Measurements from ENCODE around the gene SH2D3A. TPM values are rescaled to one million over a fixed set of nuclear protein-coding genes. Genes with fewer than 3 reads are reported as not detected.
A peak's percentile ranks its signal among the peaks of the same experiment; 100 is the strongest.

Gene SH2D3A
- total RNA-seq, 1 experiment from 2014 or later: 30.3 TPM

- peak overlapping the region; percentile 97; the same call in 1 of the 2 replicates for H3K27ac Mint-ChIP-seq
- no peak for ATAC-seq
- no peak for TF ChIP-seq TEAD4 (CRISPR knock-in tag; IDR thresholded peaks at IDR 0.05)
- TF ChIP-seq MAX (CRISPR knock-in tag; IDR thresholded peaks at IDR 0.05): no peak
- no peak for TF ChIP-seq RORB (CRISPR knock-in tag; IDR thresholded peaks at IDR 0.05)
- no peak for TF ChIP-seq AFF4 (CRISPR knock-in tag; IDR thresholded peaks at IDR 0.05; ENCODE audit: borderline replicate concordance)
- TF ChIP-seq CTCF (IDR thresholded peaks at IDR 0.05): no peak
- TF ChIP-seq TCF7 (CRISPR knock-in tag; IDR thresholded peaks at IDR 0.05; ENCODE audit: low read depth): no peak
- TF ChIP-seq ZSCAN18 (CRISPR knock-in tag; IDR thresholded peaks at IDR 0.05): no peak
- no peak for TF ChIP-seq ZNF425 (CRISPR knock-in tag; conservative IDR thresholded peaks at IDR 0.05)
- no peak for TF ChIP-seq PREB (CRISPR knock-in tag; IDR thresholded peaks at IDR 0.05; ENCODE audit: borderline replicate concordance)
- no peak for TF ChIP-seq AR (CRISPR knock-in tag; IDR thresholded peaks at IDR 0.05)
- TF ChIP-seq E2F5 (CRISPR knock-in tag; IDR thresholded peaks at IDR 0.05): no peak
- TF ChIP-seq SOX15 (CRISPR knock-in tag; IDR thresholded peaks at IDR 0.05): no peak
- TF ChIP-seq GABPB1 (CRISPR knock-in tag; IDR thresholded peaks at IDR 0.05): no peak
- no peak for TF ChIP-seq NFE2L1 (CRISPR knock-in tag; IDR thresholded peaks at IDR 0.05)
- no peak for TF ChIP-seq PRRX2 (CRISPR knock-in tag; IDR thresholded peaks at IDR 0.05)
- TF ChIP-seq MXD4 (CRISPR knock-in tag; IDR thresholded peaks at IDR 0.05; ENCODE audit: borderline replicate concordance): no peak
- H3K4me3 Mint-ChIP-seq: peak overlapping the region; percentile 97
- no peak for DNase-seq (ENCODE audit: low spot score)
- CTCF ChIA-PET: interaction anchor here (0.6 to 4.6 kb wide), 3 partner anchors 33 to 219 kb away, joined by 4 to 31 read pairs (median 11); no protein-coding TSS in a partner anchor
- H3K9me3 Mint-ChIP-seq: no peaks in the 10 kb centered on the region
- no peaks in the 10 kb centered on the region for H3K27me3 Mint-ChIP-seq (ENCODE audit: low read depth)
- H3K4me1 Mint-ChIP-seq: peaks cover 35% of the 10 kb centered on the region
- POLR2A ChIA-PET: no interaction called here
- peaks cover 9% of the 10 kb centered on the region for H3K36me3 Mint-ChIP-seq
Observed at GRCh38 chr19:6735181-6735911, 31.9 kb downstream of the SH2D3A start.
